Motor neuron (in vitro differentiated cells): Measurements from ENCODE around the gene TYMS. TPM values are rescaled to one million over a fixed set of nuclear protein-coding genes. Genes with fewer than 3 reads are reported as not detected.

Experiments
- ATAC-seq, 8 experiments: fragments of 200-7000 bp; cut with Tn5 transposase; replicated peaks in 6 of 8; 2 replicates each; pipeline ENCODE4 v1.8.0; 2021; ENCODE audit warnings: mild to moderate bottlenecking in 8 of 8, moderate library complexity in 8 of 8
- H3K27ac ChIP-seq, 2 donors: fragments of 250-450 bp; sonication (Bioruptor Pico); 2 replicates each; pipeline ENCODE4 v1.9.0; 2021; ENCODE audit warnings: antibody characterized with exemption in 2 of 2, mild to moderate bottlenecking in 2 of 2, moderate library complexity in 1 of 2
- H3K4me1 ChIP-seq, 2 donors: fragments of 250-450 bp; sonication (Bioruptor Pico); replicated peaks in 1 of 2; 2 replicates each; pipeline ENCODE4 v1.6.1; 2021; ENCODE audit warnings: antibody characterized with exemption in 2 of 2, mild to moderate bottlenecking in 2 of 2, moderate library complexity in 1 of 2
- H3K4me3 ChIP-seq, 5 donors: fragments of 250-450 bp; sonication (Bioruptor Pico); 2 replicates each; pipeline ENCODE4 v1.9.0; 2021; ENCODE audit warnings: antibody characterized with exemption in 5 of 5, mild to moderate bottlenecking in 5 of 5, moderate library complexity in 4 of 5
- WGBS, 10 experiments: fragments of 450-650 bp; shearing (Covaris generic); methylation state at CpG; one replicate each; pipeline ENCODE4 v1.0.0; 2022; 5-methylcytosine and 5-hydroxymethylcytosine counted together
- in situ Hi-C, 9 experiments: fragments of 400-800 bp; cut with MboI; loops; one replicate each; pipeline ENCODE4 v1.15.0; 2021; ENCODE audit warnings: low sequenced_read_pairs in 9 of 9, low pct_unique_long_range_greater_than_20kb in 2 of 9; ENCODE audit not compliant: unreplicated experiment in 9 of 9
- total RNA-seq, 8 experiments: library from RNA; unstranded; fragments of 300-600 nt; gene quantifications; 2 replicates each; pipeline versions ENCODE4 v1.2.3 to v1.2.4, GENCODE V29; 2022

Gene TYMS
- total RNA-seq, 8 experiments from 2014 or later: 6.5 to 127 (median 14.7) TPM

DNA sequence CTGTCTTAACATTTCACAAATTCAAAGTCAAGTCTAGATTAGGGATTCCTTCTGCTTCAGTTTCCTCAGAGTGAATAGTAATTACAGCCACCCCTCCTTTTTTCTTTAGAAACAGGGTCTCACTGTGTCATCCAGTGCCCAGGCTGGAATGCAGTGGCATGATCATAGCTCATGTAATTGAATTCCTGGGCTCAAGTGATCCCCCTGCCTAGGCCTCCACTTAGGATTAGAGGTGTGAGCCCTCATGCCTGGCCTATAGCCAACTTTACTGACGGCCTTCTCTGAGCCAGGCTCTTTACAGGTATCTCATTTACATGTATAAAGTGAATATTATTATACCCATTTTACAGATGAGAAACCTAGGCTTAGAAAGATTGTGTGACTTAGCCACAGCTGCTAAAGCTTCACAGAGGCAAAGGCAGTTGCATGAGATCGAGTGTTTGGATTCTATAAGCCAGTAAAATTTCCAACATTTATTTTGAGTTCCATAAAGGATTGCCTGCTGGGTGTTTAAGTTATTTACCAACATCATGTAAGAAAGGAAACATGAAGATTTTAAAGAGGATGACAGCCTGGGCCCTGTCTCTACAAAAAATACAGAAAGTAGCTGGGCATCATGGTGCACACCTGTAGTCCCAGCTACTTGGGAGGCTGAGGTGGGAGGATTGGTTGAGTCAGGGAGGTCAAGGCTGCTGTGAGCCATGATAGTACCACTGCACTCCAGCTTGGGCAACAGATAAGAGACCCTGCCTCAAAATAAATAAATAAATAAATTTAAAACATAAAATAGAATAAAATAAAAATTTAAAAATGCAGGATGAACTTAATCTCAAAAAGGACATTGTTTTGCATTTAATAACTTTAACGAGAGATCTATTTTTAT lies 53.2 kb downstream of the TYMS start:
- WGBS, 10 experiments: 59 to 83% (median 73%) methylated on average over 1 to 3 of the region's 3 CpGs; no CpG with 5 or more reads in 1 of the 10 experiments
- ATAC-seq: no peak
- H3K4me3 ChIP-seq: peak overlapping the region in 1 of 5 donors; percentile 43
- H3K4me1 ChIP-seq: peaks cover 0 to 2% of the 10 kb centered on the region in 2 donors
- H3K27ac ChIP-seq: no peak overlapping the region
- in situ Hi-C loops: no loop called here

DNA sequence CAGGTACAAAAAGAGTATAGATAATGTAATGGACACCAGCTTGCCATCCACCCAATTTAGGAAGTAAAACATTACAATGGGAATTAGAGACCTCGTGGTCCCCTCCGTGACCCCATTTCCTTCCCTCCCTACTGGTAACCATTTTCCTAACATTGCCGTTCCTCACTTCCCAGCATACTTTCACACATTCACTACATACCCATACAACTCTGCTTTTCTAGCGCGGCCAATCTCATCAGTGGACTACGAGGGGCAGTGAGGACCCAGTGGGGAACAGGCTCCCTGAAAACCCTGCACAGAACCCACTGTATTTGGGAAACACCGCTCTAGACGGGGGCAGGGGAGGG lies 53.8 kb downstream of the TYMS start:
- ATAC-seq: peak; percentile 2 to 42 (median 28)
- in situ Hi-C loops: no loop called here
- no peak overlapping the region for H3K27ac ChIP-seq

DNA sequence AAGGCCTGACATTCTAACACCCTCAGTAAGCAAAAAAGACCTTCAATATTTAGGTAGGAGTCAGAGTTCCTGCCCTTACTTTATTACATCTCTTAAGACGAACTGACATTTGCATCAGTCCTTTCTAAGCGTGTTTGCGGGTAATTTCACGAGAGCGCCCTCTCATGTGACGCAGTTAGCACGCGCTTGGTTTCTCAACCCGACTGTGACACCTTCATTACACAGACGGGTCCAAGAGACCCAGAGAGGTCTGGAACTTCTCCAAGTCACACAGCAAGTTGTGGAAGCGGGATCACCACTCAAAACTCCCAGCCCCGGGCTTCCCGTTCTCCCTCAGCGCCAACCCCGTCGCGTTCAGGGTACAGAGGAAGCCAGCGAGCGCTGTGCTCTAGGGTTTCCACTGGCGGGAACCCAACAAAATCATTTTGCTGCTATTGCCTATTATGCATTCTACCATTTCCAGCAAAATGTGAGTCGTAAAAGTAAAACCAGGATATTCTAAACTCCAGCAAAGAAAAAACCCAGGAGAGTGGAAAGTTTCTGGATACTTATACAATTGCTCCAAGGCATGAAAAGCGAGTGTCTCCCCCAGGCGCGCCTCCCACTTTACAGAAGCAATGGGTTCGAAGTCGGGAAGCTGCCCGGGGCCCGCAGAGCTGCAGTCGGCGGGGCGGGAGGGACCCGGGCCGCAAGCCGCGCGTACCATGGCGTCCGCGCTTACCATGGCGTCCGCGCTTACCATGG lies 54.4 kb downstream of the TYMS start:
- ATAC-seq: peak; percentile 43 to 72 (median 62)
- H3K27ac ChIP-seq: peak overlapping the region in 1 of 2 donors; percentile 35
- in situ Hi-C loops: no loop called here
- WGBS, 10 experiments: 0 to 40% (median 4%) methylated on average over 1 to 12 of the region's 42 CpGs; no CpG with 5 or more reads in 2 of the 10 experiments
- H3K4me1 ChIP-seq: peaks cover 0 to 2% of the 10 kb centered on the region in 2 donors
- peak overlapping the region; percentile 43 to 65 (median 45) for H3K4me3 ChIP-seq

More for the DNA sequence above, 53.8 kb downstream of the TYMS start:
- H3K4me1 ChIP-seq: peaks cover 0 to 2% of the 10 kb centered on the region in 2 donors
- peak overlapping the region; percentile 43 to 65 (median 45) for H3K4me3 ChIP-seq
- WGBS, 10 experiments: 10 to 60% (median 32%) methylated on average over 1 to 5 of the region's 8 CpGs; no CpG with 5 or more reads in 4 of the 10 experiments

DNA sequence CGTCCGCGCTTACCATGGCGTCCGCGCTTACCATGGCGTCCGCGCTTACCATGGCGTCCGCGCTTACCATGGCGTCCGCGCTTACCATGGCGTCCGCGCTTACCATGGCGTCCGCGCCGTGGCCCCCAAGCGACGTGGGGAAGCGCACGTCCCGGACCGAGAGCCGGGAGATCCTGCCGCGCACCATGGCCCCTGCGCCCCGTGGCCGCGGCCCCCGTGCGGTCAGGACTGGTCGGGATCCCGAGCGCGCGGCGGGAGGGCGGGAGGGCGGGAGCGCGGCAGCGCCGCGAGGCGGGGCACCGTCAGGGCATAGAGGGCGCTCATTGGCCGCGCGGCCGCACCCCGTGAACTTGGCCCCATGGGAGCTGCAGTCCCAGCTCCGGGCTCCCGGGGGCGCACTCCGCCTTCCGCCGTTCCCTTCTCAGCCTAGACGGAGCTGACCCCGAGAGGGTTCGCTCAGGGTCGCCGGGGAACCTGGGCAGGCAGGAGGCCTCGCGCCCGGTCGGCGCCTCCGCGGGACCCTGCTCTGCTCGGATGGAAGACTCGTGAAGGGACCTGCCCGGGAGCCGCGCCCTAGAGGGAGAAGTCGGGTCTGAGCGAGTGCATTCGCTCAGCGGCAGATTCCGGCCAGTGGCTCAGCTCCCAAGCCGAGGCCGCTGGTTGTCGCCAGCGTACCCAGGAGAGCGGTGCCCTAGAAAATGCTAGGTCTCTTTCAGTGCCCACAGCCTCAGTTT lies 55.1 kb downstream of the TYMS start, which contains the start of gene ENOSF1:
Gene ENOSF1 (minus strand): TSS at position 230 of the 734 bp plus-strand sequence. CDS start 43 bp downstream, at position 187.
- Histone ChIP-seq H3K27ac (peak within 1 kb of the TSS in 1 of 2 donors; percentile 35), H3K4me3 (peak within 1 kb of the TSS; percentile 43 to 65 (median 45)), H3K4me1 (peaks cover 0 to 2% of the 10 kb centered on the region in 2 donors)
- WGBS, 10 experiments: 76 to 83% methylated on average over 10 to 12 of the region's 91 CpGs; no CpG with 5 or more reads in 8 of the 10 experiments
- ATAC-seq: peak; percentile 79 to 92 (median 84)
- in situ Hi-C loops: no loop called here

DNA sequence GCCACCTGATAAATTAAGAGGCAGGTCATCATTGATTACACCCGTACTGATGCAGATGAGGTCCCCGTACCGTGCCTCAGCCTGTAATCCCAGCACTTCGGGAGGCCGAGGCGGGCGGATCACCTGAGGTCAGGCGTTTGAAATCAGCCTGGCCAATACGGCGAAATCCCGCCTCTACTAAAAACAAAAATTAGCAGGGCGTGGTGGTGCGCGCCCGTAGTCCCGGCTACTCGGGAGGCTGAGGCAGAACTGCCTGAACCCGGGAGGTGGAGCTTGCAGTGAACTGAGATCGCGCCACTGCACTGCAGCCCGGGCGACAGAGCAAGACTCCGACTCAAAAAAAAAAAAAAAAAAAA lies 55.7 kb downstream of the TYMS start:
- Histone ChIP-seq H3K4me3 (no peak overlapping the region), H3K27ac (no peak overlapping the region), H3K4me1 (peaks cover 0 to 2% of the 10 kb centered on the region in 2 donors)
- ATAC-seq: no peak
- WGBS, 10 experiments: 93 to 100% (median 100%) methylated on average over 1 to 9 of the region's 23 CpGs; no CpG with 5 or more reads in 4 of the 10 experiments
- in situ Hi-C loops: no loop called here

DNA sequence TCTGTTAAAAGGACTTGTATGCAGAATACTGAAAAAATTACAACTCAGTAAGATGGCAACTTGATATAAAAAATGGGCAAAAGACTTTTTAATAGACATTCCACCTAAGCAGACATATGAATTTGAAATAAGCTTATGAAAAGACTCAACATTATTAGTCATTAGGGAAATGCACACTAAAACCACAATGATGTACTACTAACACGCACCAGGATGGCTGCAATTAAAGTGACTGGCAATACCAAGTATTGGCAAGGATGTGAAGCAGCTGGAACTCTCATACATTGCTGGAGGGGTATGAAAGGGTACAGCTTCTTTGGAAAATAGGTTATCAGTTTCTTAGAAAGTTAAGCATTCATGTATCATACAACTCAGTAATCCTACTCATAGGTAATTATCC lies 58.2 kb downstream of the TYMS start:
- no peak overlapping the region for H3K27ac ChIP-seq
- 0 to 100% (median 47%) methylated on average over 1 of the region's 1 CpG; no CpG with 5 or more reads in 4 of the 10 experiments for WGBS, 10 experiments
- H3K4me1 ChIP-seq: no peaks in the 10 kb centered on the region
- ATAC-seq: no peak
- H3K4me3 ChIP-seq: no peak overlapping the region
- in situ Hi-C loops: no loop called here

DNA sequence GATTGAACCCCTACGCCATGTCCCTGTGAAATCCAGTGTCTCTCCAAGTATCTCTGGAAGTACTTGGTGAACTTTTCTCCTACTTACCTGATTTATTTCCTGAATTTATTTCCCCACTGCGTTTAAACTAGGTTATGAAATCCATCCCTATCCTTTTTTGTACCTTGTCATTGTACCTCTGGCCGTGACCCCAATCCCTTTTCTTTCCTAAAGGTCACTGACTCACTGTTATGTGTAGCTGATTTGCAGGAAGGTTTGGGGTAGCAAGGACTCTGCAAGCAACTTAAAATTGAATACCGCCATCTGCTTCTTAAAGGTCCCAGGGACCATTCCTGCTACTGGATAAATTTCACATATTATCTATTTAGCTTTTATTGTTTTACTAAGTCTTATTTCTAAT lies 59.5 kb downstream of the TYMS start:
- Histone ChIP-seq H3K4me1 (no peaks in the 10 kb centered on the region), H3K4me3 (no peak overlapping the region), H3K27ac (no peak overlapping the region)
- in situ Hi-C loops: no loop called here
- ATAC-seq: no peak
- 70 to 100% (median 91%) methylated on average over 2 to 4 of the region's 4 CpGs for WGBS, 10 experiments

Other genes with a start within 250 kb of the TYMS start
- 100 to 1,000 TPM in 1 of 8 experiments, 1 to 10 TPM in 6, under 1 TPM in 1; 0.49 to 103 (median 3.7) TPM for gene COLEC12, start 157.0 kb upstream of the TYMS start, total RNA-seq
- under 1 TPM in 2 of 8 experiments, not detected in 6; 0.08 to 0.28 TPM for gene CETN1, start 77.3 kb upstream of the TYMS start, total RNA-seq
- gene CLUL1, start 60.7 kb upstream of the TYMS start, total RNA-seq: 1 to 10 TPM in 5 of 8 experiments, under 1 TPM in 3; 0.18 to 3.7 (median 2.2) TPM
- gene ENOSF1, start 55.0 kb downstream of the TYMS start, total RNA-seq: 100 to 1,000 TPM in 2 of 8 experiments, 10 to 100 TPM in 3, 1 to 10 TPM in 3; 4.6 to 135 (median 12.4) TPM
- gene YES1, start 154.6 kb downstream of the TYMS start, total RNA-seq: 10 to 100 TPM; 22.6 to 89.0 (median 33.9) TPM
- 10 to 100 TPM in 1 of 8 experiments, 1 to 10 TPM in 2, under 1 TPM in 4, not detected in 1; 0.09 to 14.5 (median 0.28) TPM for gene ADCYAP1, start 247.2 kb downstream of the TYMS start, total RNA-seq